GM12875 (cell line): ENCODE data around the gene CTDP1.
"Not testable (repeated sequence)": the region's sequence is repeated elsewhere in the genome, so short reads cannot be mapped to it uniquely, and the experiment has no call there.

ENCODE experiments used
- H3K4me3 ChIP-seq: one replicate; pipeline ENCODE4 v1.5.1; 2011; ENCODE audit warnings: low read depth, low read length, control low read depth
- TF ChIP-seq, protein P1 (sequence below): IDR thresholded peaks from 2 replicates; pipeline ENCODE4 v1.5.1; 2011; ENCODE audit warnings: low read depth, mild to moderate bottlenecking, control low read depth, inconsistent platforms, low read length, moderate library complexity, borderline replicate concordance; ENCODE audit not compliant: insufficient read depth

CTDP1 gene

DNA sequence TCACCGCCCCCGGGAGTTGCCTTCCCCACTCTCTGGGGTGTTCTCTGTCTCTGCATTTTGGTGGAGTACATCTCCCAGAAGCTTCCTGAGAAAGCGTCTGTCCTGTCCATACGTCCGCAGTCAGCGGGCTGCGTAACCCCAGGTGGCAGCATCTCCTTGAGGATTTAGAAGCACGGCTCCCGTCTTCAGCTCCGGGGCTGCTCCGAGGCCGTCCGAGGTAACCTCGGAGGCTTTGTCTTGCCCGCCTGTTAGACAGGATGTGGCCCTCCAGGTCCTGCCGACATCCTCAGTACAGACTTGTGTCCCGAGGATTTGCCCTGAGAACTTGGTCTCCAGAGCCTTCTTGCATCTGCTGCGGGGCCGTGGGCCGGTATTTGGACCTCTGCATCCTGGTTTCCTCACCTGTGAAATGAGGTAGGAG is 58.4 kb downstream of the CTDP1 start:
- H3K4me3 ChIP-seq, result no peak overlapping the region
- TF ChIP-seq, protein P1, sequence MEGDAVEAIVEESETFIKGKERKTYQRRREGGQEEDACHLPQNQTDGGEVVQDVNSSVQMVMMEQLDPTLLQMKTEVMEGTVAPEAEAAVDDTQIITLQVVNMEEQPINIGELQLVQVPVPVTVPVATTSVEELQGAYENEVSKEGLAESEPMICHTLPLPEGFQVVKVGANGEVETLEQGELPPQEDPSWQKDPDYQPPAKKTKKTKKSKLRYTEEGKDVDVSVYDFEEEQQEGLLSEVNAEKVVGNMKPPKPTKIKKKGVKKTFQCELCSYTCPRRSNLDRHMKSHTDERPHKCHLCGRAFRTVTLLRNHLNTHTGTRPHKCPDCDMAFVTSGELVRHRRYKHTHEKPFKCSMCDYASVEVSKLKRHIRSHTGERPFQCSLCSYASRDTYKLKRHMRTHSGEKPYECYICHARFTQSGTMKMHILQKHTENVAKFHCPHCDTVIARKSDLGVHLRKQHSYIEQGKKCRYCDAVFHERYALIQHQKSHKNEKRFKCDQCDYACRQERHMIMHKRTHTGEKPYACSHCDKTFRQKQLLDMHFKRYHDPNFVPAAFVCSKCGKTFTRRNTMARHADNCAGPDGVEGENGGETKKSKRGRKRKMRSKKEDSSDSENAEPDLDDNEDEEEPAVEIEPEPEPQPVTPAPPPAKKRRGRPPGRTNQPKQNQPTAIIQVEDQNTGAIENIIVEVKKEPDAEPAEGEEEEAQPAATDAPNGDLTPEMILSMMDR, result no peak

GRCh38 chr18:79738581-79739439 is 59.2 kb downstream of the CTDP1 start:
- TF ChIP-seq, protein P1, result no peak
- H3K4me3 ChIP-seq, result no peak overlapping the region

- TF ChIP-seq, protein P1, result no peak
- no peak overlapping the region for H3K4me3 ChIP-seq
These were observed 59.8 kb downstream of the CTDP1 start for GRCh38 chr18:79739440-79739778.

GRCh38 chr18:79740047-79740446 is 60.4 kb downstream of the CTDP1 start:
- H3K4me3 ChIP-seq, result not testable (repeated sequence)

GRCh38 chr18:79740521-79741361 is 61.1 kb downstream of the CTDP1 start:
- TF ChIP-seq, protein P1, result no peak
- H3K4me3 ChIP-seq, result no peak overlapping the region

DNA sequence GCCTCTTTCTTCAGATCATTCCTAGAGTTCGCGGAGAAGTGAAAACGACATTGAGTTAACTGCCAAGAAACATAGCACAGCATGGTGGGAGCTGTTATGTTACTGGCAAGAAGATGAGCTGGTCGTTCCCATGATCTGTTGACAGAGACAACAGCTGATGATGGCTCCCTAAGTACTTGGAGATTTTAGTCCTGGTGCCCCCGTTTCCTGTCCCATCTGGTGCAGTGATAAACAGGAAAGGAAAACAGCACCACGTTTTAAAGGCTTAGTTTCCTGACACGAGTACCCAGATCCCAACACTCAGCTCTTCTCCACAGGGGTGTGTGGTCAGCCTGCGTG is 61.7 kb downstream of the CTDP1 start:
- TF ChIP-seq, protein P1, result no peak
- no peak overlapping the region for H3K4me3 ChIP-seq

GRCh38 chr18:79742076-79742475 is 62.5 kb downstream of the CTDP1 start:
- TF ChIP-seq, protein P1, result no peak

More at GRCh38 chr18:79742076-79742475, 62.5 kb downstream of the CTDP1 start:
- H3K4me3 ChIP-seq, result no peak overlapping the region
